Natural killer cell (primary cell): ENCODE measurements around the gene TLL1. TPM values are rescaled to one million over a fixed set of nuclear protein-coding genes. Genes with fewer than 3 reads are reported as not detected.

Experiments
- ATAC-seq, 3 donors: fragments of 150-1000 bp in 2 of 3; fragments of 200-7000 bp in 1 of 3; cut with Tn5 transposase; 1 replicate in 1 of 3; 2 replicates in 2 of 3; pipeline ENCODE4 v1.10.0; 2021; ENCODE audit warnings: mild to moderate bottlenecking in 2 of 3, moderate library complexity in 2 of 3
- DNase-seq, 2 donors: peaks; one replicate each; pipeline versions ENCODE4 v3.0.0 to v3.0.0-alpha.2; 2013 to 2021; ENCODE audit warnings: mixed read lengths in 1 of 2
- H3K27ac ChIP-seq: one replicate; pipeline ENCODE4 v1.5.1; 2013; ENCODE audit warnings: mild to moderate bottlenecking, low read length
- H3K27me3 ChIP-seq: one replicate; pipeline ENCODE4 v1.6.1; 2013; ENCODE audit warnings: low read length; ENCODE audit not compliant: control insufficient read depth, insufficient read depth
- H3K36me3 ChIP-seq: one replicate; pipeline ENCODE4 v1.6.1; 2013; ENCODE audit warnings: low read length; ENCODE audit not compliant: control insufficient read depth, insufficient read depth
- H3K4me1 ChIP-seq: one replicate; pipeline ENCODE4 v1.6.1; 2013; ENCODE audit warnings: low read length; ENCODE audit not compliant: control insufficient read depth, insufficient read depth
- H3K4me3 ChIP-seq: one replicate; pipeline ENCODE4 v1.5.1; 2013; ENCODE audit warnings: low read length
- H3K9me3 ChIP-seq: one replicate; pipeline ENCODE4 v1.6.1; 2013; ENCODE audit warnings: low read length; ENCODE audit not compliant: control insufficient read depth, insufficient read depth
- H3K27ac Mint-ChIP-seq, 2 donors: one replicate each; pipeline ENCODE4 v1.8.0; 2022; ENCODE audit warnings: mild to moderate bottlenecking in 2 of 2, mixed read lengths in 2 of 2, moderate library complexity in 1 of 2
- H3K27me3 Mint-ChIP-seq, 2 donors: one replicate each; pipeline ENCODE4 v1.8.0; 2022; ENCODE audit warnings: low read depth in 2 of 2, mixed read lengths in 2 of 2
- H3K36me3 Mint-ChIP-seq: one replicate; pipeline ENCODE4 v1.8.0; 2022; ENCODE audit warnings: mixed read lengths
- H3K4me1 Mint-ChIP-seq, 2 donors: one replicate each; pipeline ENCODE4 v1.8.0; 2022; ENCODE audit warnings: mixed read lengths in 2 of 2
- H3K4me3 Mint-ChIP-seq: one replicate; pipeline ENCODE4 v1.8.0; 2022; ENCODE audit warnings: mild to moderate bottlenecking, moderate library complexity, mixed read lengths
- H3K9me3 Mint-ChIP-seq, 2 donors: one replicate each; pipeline ENCODE4 v1.8.0; 2022; ENCODE audit warnings: mixed read lengths in 2 of 2
- CTCF ChIP-seq: fragments of 200-600 bp; IDR thresholded peaks from one replicate; pipeline ENCODE4 v1.8.0; 2022; ENCODE audit warnings: antibody characterized with exemption
- WGBS: methylation state at CpG from one replicate; pipeline ENCODE4 v1.1.7; 2013; ENCODE audit warnings: missing lambda C conversion rate; ENCODE audit not compliant: insufficient coverage; 5-methylcytosine and 5-hydroxymethylcytosine counted together
- intact Hi-C: fragments of 100-400 bp; cut with micrococcal nuclease; formaldehyde crosslinking; loops from one replicate; pipeline ENCODE4 v1.14.2; 2022
- total RNA-seq, 4 donors: library from RNA; stranded (reverse); fragments of 120-200 nt in 1 of 4; gene quantifications; one replicate each; pipeline versions ENCODE4 v1.2.3 to v1.2.4, GENCODE V29; 2013 to 2022

TLL1 gene
- total RNA-seq, 3 donors from 2014 or later (not counting 1 experiment from before 2014, with no cell fraction given) = not detected

- intact Hi-C loops = no loop called here
- Mint-ChIP-seq H3K9me3 (peaks cover 12 to 25% of the 10 kb centered on the region in 2 donors), H3K36me3 (no peaks in the 10 kb centered on the region), H3K27ac (no peak overlapping the region), H3K27me3 (no peaks in the 10 kb centered on the region), H3K4me3 (no peak overlapping the region), H3K4me1 (no peaks in the 10 kb centered on the region)
- ATAC-seq (no peak), DNase-seq (no peak)
- H3K27ac ChIP-seq = no peak overlapping the region
- no peaks in the 10 kb centered on the region for H3K4me1 ChIP-seq
- H3K4me3 ChIP-seq = no peak overlapping the region
- 77% methylated on average over 6 of the region's 6 CpGs for WGBS
- H3K27me3 ChIP-seq = no peaks in the 10 kb centered on the region
- peaks cover 10% of the 10 kb centered on the region for H3K9me3 ChIP-seq
- H3K36me3 ChIP-seq = no peaks in the 10 kb centered on the region
- no peak for TF ChIP-seq CTCF
Observed at GRCh38 chr4:166134285-166134684, 261.2 kb downstream of the TLL1 start.

GRCh38 chr4:166140951-166141350 lies 267.9 kb downstream of the TLL1 start:
- H3K27me3 Mint-ChIP-seq = no peaks in the 10 kb centered on the region
- ATAC-seq (no peak), DNase-seq (no peak)
- no peak overlapping the region for H3K4me3 Mint-ChIP-seq
- H3K27ac Mint-ChIP-seq = no peak overlapping the region
- no peaks in the 10 kb centered on the region for H3K36me3 Mint-ChIP-seq
- intact Hi-C loops = no loop called here
- Histone ChIP-seq H3K4me1 (no peaks in the 10 kb centered on the region), H3K9me3 (no peaks in the 10 kb centered on the region), H3K27me3 (no peaks in the 10 kb centered on the region), H3K27ac (no peak overlapping the region), H3K4me3 (no peak overlapping the region), H3K36me3 (no peaks in the 10 kb centered on the region)
- no peak for TF ChIP-seq CTCF
- no peaks in the 10 kb centered on the region for H3K4me1 Mint-ChIP-seq
- 78% methylated on average over 6 of the region's 6 CpGs for WGBS
- peaks cover 4 to 9% of the 10 kb centered on the region in 2 donors for H3K9me3 Mint-ChIP-seq

GRCh38 chr4:166143227-166143626 lies 270.2 kb downstream of the TLL1 start:
- Mint-ChIP-seq H3K27ac (no peak overlapping the region), H3K4me3 (no peak overlapping the region), H3K9me3 (peaks cover 4 to 6% of the 10 kb centered on the region in 2 donors), H3K36me3 (no peaks in the 10 kb centered on the region), H3K4me1 (no peaks in the 10 kb centered on the region), H3K27me3 (no peaks in the 10 kb centered on the region)
- Histone ChIP-seq H3K4me1 (no peaks in the 10 kb centered on the region), H3K4me3 (no peak overlapping the region), H3K27me3 (no peaks in the 10 kb centered on the region), H3K9me3 (no peaks in the 10 kb centered on the region), H3K27ac (no peak overlapping the region), H3K36me3 (no peaks in the 10 kb centered on the region)
- intact Hi-C loops = no loop called here
- WGBS = 81% methylated on average over 6 of the region's 6 CpGs
- ATAC-seq = no peak
- DNase-seq = peak in 1 of 2 donors; percentile 13
- TF ChIP-seq CTCF = no peak

- Histone ChIP-seq H3K4me3 (no peak overlapping the region), H3K27ac (no peak overlapping the region), H3K36me3 (no peaks in the 10 kb centered on the region), H3K9me3 (no peaks in the 10 kb centered on the region), H3K27me3 (no peaks in the 10 kb centered on the region), H3K4me1 (no peaks in the 10 kb centered on the region)
- no peaks in the 10 kb centered on the region for H3K4me1 Mint-ChIP-seq
- no peak for ATAC-seq
- no peak overlapping the region for H3K4me3 Mint-ChIP-seq
- H3K27me3 Mint-ChIP-seq = no peaks in the 10 kb centered on the region
- no peaks in the 10 kb centered on the region for H3K36me3 Mint-ChIP-seq
- H3K27ac Mint-ChIP-seq = no peak overlapping the region
- WGBS = 93% methylated on average over 3 of the region's 4 CpGs
- intact Hi-C loops = no loop called here
- TF ChIP-seq CTCF = no peak
- H3K9me3 Mint-ChIP-seq = peaks cover 8 to 11% of the 10 kb centered on the region in 2 donors
- DNase-seq = no peak
Observed at GRCh38 chr4:166144607-166145006, 271.6 kb downstream of the TLL1 start.
